IMR-90 (cell line): ENCODE measurements around the gene BCL11B. TPM values are rescaled to one million over a fixed set of nuclear protein-coding genes. Genes with fewer than 3 reads are reported as not detected.

Experiments
- ATAC-seq: fragments of 200-7000 bp; cut with Tn5 transposase; 2 replicates; pipeline ENCODE4 v1.9.1; 2020; ENCODE audit warnings: low read depth, mild to moderate bottlenecking, moderate library complexity
- BruUV-seq: library from RNA; stranded (reverse); fragments of 400-500 nt; replicated peaks from 2 replicates; lab custom pipeline; 2021; lab: Mats Ljungman, UMichigan
- CTCF ChIA-PET: fragments of 300-600 bp; formaldehyde crosslinking; extraction: SDS; loops from one replicate; lab custom pipeline; 2021; ENCODE audit warnings: antibody characterized with exemption; lab: Yijun Ruan, JAX
- POLR2A ChIA-PET: fragments of 300-600 bp; sonication (Branson Sonifier 250); formaldehyde crosslinking; loops from one replicate; lab custom pipeline; 2022; ENCODE audit warnings: antibody characterized with exemption; ENCODE audit not compliant: unreplicated experiment; lab: Charles Lee
- DNase-seq: peaks from one replicate; pipeline ENCODE4 v3.0.0; 2013
- H2AFZ ChIP-seq: replicated peaks from 2 replicates; pipeline ENCODE3; 2013; ENCODE audit warnings: low read length, mild to moderate bottlenecking; ENCODE audit not compliant: poor library complexity
- H2AK5ac ChIP-seq: 2 replicates; pipeline ENCODE4 v1.6.1; 2013; ENCODE audit warnings: low read depth, low read length, inconsistent platforms
- H2AK9ac ChIP-seq: replicated peaks from 2 replicates; pipeline ENCODE3; 2013; ENCODE audit warnings: mild to moderate bottlenecking, low read depth, low read length, moderate library complexity; ENCODE audit not compliant: poor library complexity
- H2BK120ac ChIP-seq: 2 replicates; pipeline ENCODE4 v1.6.1; 2013; ENCODE audit warnings: low read depth, low read length, inconsistent platforms
- H2BK15ac ChIP-seq: 3 replicates; pipeline ENCODE4 v1.6.1; 2013; ENCODE audit warnings: low read depth, low read length, inconsistent platforms
- H2BK20ac ChIP-seq: 2 replicates; pipeline ENCODE4 v1.6.1; 2013; ENCODE audit warnings: low read depth, mild to moderate bottlenecking, inconsistent platforms, low read length, moderate library complexity
- H2BK5ac ChIP-seq: 2 replicates; pipeline ENCODE4 v1.6.1; 2013; ENCODE audit warnings: mild to moderate bottlenecking, low read depth, low read length, inconsistent platforms; ENCODE audit not compliant: poor library complexity, severe bottlenecking
- H3K14ac ChIP-seq: replicated peaks from 2 replicates; pipeline ENCODE4 v1.6.1; 2013; ENCODE audit warnings: low read depth, low read length, inconsistent platforms
- H3K18ac ChIP-seq: 2 replicates; pipeline ENCODE4 v1.6.1; 2013; ENCODE audit warnings: low read depth, low read length, control low read depth
- H3K23ac ChIP-seq: 2 replicates; pipeline ENCODE4 v1.6.1; 2013; ENCODE audit warnings: low read depth, low read length, inconsistent platforms
- H3K27ac ChIP-seq: 2 replicates; pipeline ENCODE4 v1.5.1; 2013; ENCODE audit warnings: mild to moderate bottlenecking, control low read depth, low read length; ENCODE audit not compliant: insufficient read depth
- H3K27me3 ChIP-seq: 2 replicates; pipeline ENCODE4 v1.6.1; 2013; ENCODE audit warnings: low read length; ENCODE audit not compliant: control insufficient read depth, insufficient read depth
- H3K36me3 ChIP-seq: 2 replicates; pipeline ENCODE4 v1.6.1; 2013; ENCODE audit warnings: low read length, mixed read lengths; ENCODE audit not compliant: control insufficient read depth, insufficient read depth
- H3K4ac ChIP-seq: 2 replicates; pipeline ENCODE4 v1.6.1; 2013; ENCODE audit warnings: low read depth, low read length, inconsistent platforms
- H3K4me1 ChIP-seq: 2 replicates; pipeline ENCODE4 v1.6.1; 2013; ENCODE audit warnings: low read length, mixed read lengths; ENCODE audit not compliant: control insufficient read depth, insufficient read depth
- H3K4me2 ChIP-seq: 2 replicates; pipeline ENCODE4 v1.6.1; 2013; ENCODE audit warnings: low read depth, mild to moderate bottlenecking, control low read depth, low read length, moderate library complexity
- H3K4me3 ChIP-seq: 2 replicates; pipeline ENCODE4 v1.5.1; 2013; ENCODE audit warnings: low read depth, mild to moderate bottlenecking, control low read depth, low read length, moderate library complexity; ENCODE audit not compliant: insufficient read depth
- H3K56ac ChIP-seq: 2 replicates; pipeline ENCODE4 v1.6.1; 2013; ENCODE audit warnings: low read length, inconsistent platforms; ENCODE audit not compliant: insufficient read depth; ENCODE audit errors: extremely low read depth
- H3K79me1 ChIP-seq, 2 experiments: 2 replicates each; pipeline ENCODE4 v1.6.1; 2013; ENCODE audit warnings: low read length in 2 of 2, inconsistent platforms in 1 of 2, low read depth in 1 of 2
- H3K9ac ChIP-seq: 2 replicates; pipeline ENCODE4 v1.6.1; 2013; ENCODE audit warnings: low read depth, low read length, control low read depth
- H3K9me1 ChIP-seq: 2 replicates; pipeline ENCODE4 v1.6.1; 2013; ENCODE audit warnings: low read length, inconsistent platforms; ENCODE audit not compliant: insufficient read depth
- H3K9me3 ChIP-seq: 2 replicates; pipeline ENCODE4 v1.6.1; 2013; ENCODE audit warnings: low read length; ENCODE audit not compliant: control insufficient read depth, insufficient read depth
- H4K20me1 ChIP-seq: 2 replicates; pipeline ENCODE4 v1.6.1; 2013; ENCODE audit warnings: low read length, inconsistent platforms; ENCODE audit not compliant: insufficient read depth
- H4K5ac ChIP-seq: 2 replicates; pipeline ENCODE4 v1.6.1; 2013; ENCODE audit warnings: mild to moderate bottlenecking, low read depth, low read length, control low read depth
- H4K8ac ChIP-seq, 2 experiments: 2 replicates each; pipeline ENCODE4 v1.6.1; 2013; ENCODE audit warnings: low read depth in 2 of 2, low read length in 2 of 2, control low read depth in 1 of 2, inconsistent platforms in 1 of 2
- H4K91ac ChIP-seq: 2 replicates; pipeline ENCODE4 v1.6.1; 2013; ENCODE audit warnings: low read depth, low read length, inconsistent platforms; ENCODE audit not compliant: insufficient read depth
- BHLHE40 ChIP-seq: fragments of 150-350 bp; IDR thresholded peaks from 2 replicates; pipeline ENCODE4 v1.6.1; 2016; ENCODE audit warnings: mild to moderate bottlenecking, low read depth, low read length
- CEBPB ChIP-seq: IDR thresholded peaks from 2 replicates; pipeline ENCODE4 v1.6.1; 2012; ENCODE audit warnings: low read depth, low read length, improper control_type of control experiment
- CHD1 ChIP-seq: IDR thresholded peaks from 2 replicates; pipeline ENCODE4 v1.6.1; 2012; ENCODE audit warnings: low read depth, low read length, improper control_type of control experiment
- FOS ChIP-seq: fragments of 150-350 bp; IDR thresholded peaks from 2 replicates; pipeline ENCODE4 v1.6.1; 2016; ENCODE audit warnings: low read depth, low read length
- MAFK ChIP-seq: IDR thresholded peaks from 2 replicates; pipeline ENCODE4 v1.6.1; 2012; ENCODE audit warnings: low read depth, low read length, improper control_type of control experiment
- MAZ ChIP-seq: IDR thresholded peaks from 2 replicates; pipeline ENCODE4 v1.6.1; 2012; ENCODE audit warnings: low read depth, mild to moderate bottlenecking, low read length, improper control_type of control experiment, moderate library complexity, borderline replicate concordance
- MXI1 ChIP-seq: IDR thresholded peaks from 2 replicates; pipeline ENCODE4 v1.6.1; 2012; ENCODE audit warnings: low read depth, mild to moderate bottlenecking, low read length, moderate library complexity, borderline replicate concordance
- NFE2L2 ChIP-seq: fragments of 150-350 bp; IDR thresholded peaks from 2 replicates; pipeline ENCODE4 v1.6.1; 2016; ENCODE audit warnings: low read depth, mild to moderate bottlenecking, low read length
- POLR2A ChIP-seq: IDR thresholded peaks from 2 replicates; pipeline ENCODE4 v1.6.1; 2012; ENCODE audit warnings: mild to moderate bottlenecking, low read depth, low read length
- RAD21 ChIP-seq: IDR thresholded peaks from 2 replicates; pipeline ENCODE4 v1.6.1; 2012; ENCODE audit warnings: low read length, improper control_type of control experiment
- RCOR1 ChIP-seq: IDR thresholded peaks from 2 replicates; pipeline ENCODE4 v1.6.1; 2012; ENCODE audit warnings: mild to moderate bottlenecking, low read length, improper control_type of control experiment; ENCODE audit not compliant: insufficient replicate concordance
- RFX5 ChIP-seq: IDR thresholded peaks from 2 replicates; pipeline ENCODE4 v1.8.0; 2012; ENCODE audit warnings: low read depth, mild to moderate bottlenecking, low read length, moderate library complexity
- SMC3 ChIP-seq: fragments of 150-350 bp; IDR thresholded peaks from 2 replicates; pipeline ENCODE4 v1.6.1; 2016; ENCODE audit warnings: low read depth, mild to moderate bottlenecking, antibody characterized with exemption, low read length, moderate library complexity
- WGBS, 2 experiments: methylation state at CpG; one replicate each; pipeline versions ENCODE4 v1.1.5 to v1.1.7; 2013; ENCODE audit warnings: missing lambda C conversion rate in 2 of 2; ENCODE audit not compliant: insufficient read length in 1 of 2; ENCODE audit errors: extremely low coverage in 2 of 2; 5-methylcytosine and 5-hydroxymethylcytosine counted together
- dilution Hi-C: fragments of 300-500 bp; cut with HindIII; formaldehyde crosslinking; loops from one replicate; pipeline ENCODE4 v1.14.3; 2018; ENCODE audit warnings: low sequenced_read_pairs; ENCODE audit not compliant: unreplicated experiment
- in situ Hi-C: fragments of 300-500 bp; cut with MboI; formaldehyde crosslinking; loops from 3 replicates; pipeline ENCODE4 v1.14.3; 2019; ENCODE audit warnings: low sequenced_read_pairs, inconsistent platforms, mixed read lengths
- intact Hi-C: fragments of 100-400 bp; cut with micrococcal nuclease; formaldehyde crosslinking; loops from 2 replicates; pipeline ENCODE4 v1.10.0; 2022
- polyA plus RNA-seq, 3 experiments: library from polyadenylated mRNA; depleted of rRNA; stranded (reverse); fragments of >200 nt; gene quantifications; 2 replicates each; pipeline ENCODE4 v1.2.3, GENCODE V29; 2012; ENCODE audit warnings: low replicate concordance in 1 of 3
- total RNA-seq: library from RNA; depleted of rRNA; stranded (reverse); fragments of >200 nt; gene quantifications from 2 replicates; pipeline ENCODE4 v1.2.3, GENCODE V29; 2012
- TF ChIP-seq, protein P1 (sequence below): fragments of 150-350 bp; IDR thresholded peaks from 2 replicates; pipeline ENCODE4 v1.6.1; 2017; ENCODE audit warnings: mild to moderate bottlenecking, antibody characterized with exemption, low read length, low read depth
- TF ChIP-seq, protein P2 (sequence below): fragments of 150-350 bp; IDR thresholded peaks from 2 replicates; pipeline ENCODE4 v1.6.1; 2016; ENCODE audit warnings: low read depth, mild to moderate bottlenecking, low read length, moderate library complexity, borderline replicate concordance
- TF ChIP-seq, protein P3 (sequence below): conservative IDR thresholded peaks from 2 replicates; pipeline ENCODE4 v1.5.1; 2012; ENCODE audit warnings: mild to moderate bottlenecking, low read depth, low read length, improper control_type of control experiment

BCL11B gene
- total and polyA plus RNA-seq, 2 of the 4 experiments (the other 2 are of a cell fraction), result under 0.01 TPM; not detected in 1

DNA sequence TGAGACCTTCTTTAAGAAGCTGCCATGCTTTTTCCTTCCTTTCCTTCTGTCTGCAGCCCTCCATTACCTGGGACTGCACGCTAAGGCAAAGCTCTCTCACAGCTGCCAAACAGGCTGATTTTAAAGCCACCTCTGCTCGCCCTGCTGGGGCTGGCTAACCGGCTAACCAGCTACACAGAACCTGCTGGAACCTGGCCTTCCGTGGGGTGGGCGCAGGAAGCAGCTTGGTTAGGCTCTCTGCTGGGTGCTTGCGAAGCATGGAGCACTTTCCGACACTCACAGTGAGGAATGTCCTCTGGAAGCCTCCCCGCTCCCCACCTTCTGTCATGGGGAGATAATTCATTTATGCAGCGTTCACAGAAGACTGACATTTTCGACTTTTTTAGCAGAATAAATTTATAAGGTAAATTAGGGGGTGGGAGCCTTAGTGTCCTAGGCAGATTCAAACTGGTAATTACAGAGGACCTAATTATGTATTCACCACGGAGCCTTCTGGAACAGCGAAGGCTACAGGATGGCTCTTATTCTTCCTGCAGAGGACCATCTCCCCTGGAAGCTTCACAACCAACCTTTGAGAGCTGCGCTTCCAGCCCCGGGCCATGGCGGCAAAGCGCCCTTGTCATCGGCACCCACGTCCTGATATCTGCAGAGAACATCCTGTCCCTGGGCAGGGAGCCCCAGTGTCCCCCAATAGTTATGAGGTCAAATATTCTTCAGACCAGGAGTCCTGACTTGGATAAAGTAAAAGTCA, 12.4 kb upstream of the BCL11B start:
- dilution Hi-C loops (no loop called here), intact Hi-C loops (no loop called here), in situ Hi-C loops (no loop called here)
- Histone ChIP-seq H3K36me3 (no peaks in the 10 kb centered on the region), H3K27ac (no peak overlapping the region), H2BK5ac (no peak overlapping the region), H3K9me3 (no peaks in the 10 kb centered on the region), H3K4ac (no peak overlapping the region), H2BK15ac (no peak overlapping the region), H2BK20ac (no peak overlapping the region), H3K23ac (no peak overlapping the region), H2AFZ (no peak overlapping the region), H3K4me1 (no peaks in the 10 kb centered on the region), H2BK120ac (no peak overlapping the region), H3K56ac (no peak overlapping the region), H3K9me1 (no peaks in the 10 kb centered on the region), H3K4me2 (no peak overlapping the region), H3K9ac (no peak overlapping the region), H4K8ac (no peak overlapping the region), H3K4me3 (no peak overlapping the region), H3K14ac (no peak overlapping the region), H3K27me3 (no peaks in the 10 kb centered on the region; the same call in 1 of the 2 replicates), H2AK9ac (no peak overlapping the region), H4K5ac (no peak overlapping the region), H3K79me1 (no peaks in the 10 kb centered on the region), H2AK5ac (no peak overlapping the region), H3K18ac (no peak overlapping the region), H4K91ac (no peak overlapping the region), H4K20me1 (no peaks in the 10 kb centered on the region)
- CTCF ChIA-PET, result no interaction called here
- TF ChIP-seq BHLHE40 (no peak), CEBPB (no peak), FOS (no peak), MAZ (no peak), RFX5 (no peak), SMC3 (no peak), MAFK (no peak), POLR2A (no peak), MXI1 (no peak), RCOR1 (no peak), RAD21 (no peak), CHD1 (no peak), NFE2L2 (no peak)
- TF ChIP-seq, protein P1, sequence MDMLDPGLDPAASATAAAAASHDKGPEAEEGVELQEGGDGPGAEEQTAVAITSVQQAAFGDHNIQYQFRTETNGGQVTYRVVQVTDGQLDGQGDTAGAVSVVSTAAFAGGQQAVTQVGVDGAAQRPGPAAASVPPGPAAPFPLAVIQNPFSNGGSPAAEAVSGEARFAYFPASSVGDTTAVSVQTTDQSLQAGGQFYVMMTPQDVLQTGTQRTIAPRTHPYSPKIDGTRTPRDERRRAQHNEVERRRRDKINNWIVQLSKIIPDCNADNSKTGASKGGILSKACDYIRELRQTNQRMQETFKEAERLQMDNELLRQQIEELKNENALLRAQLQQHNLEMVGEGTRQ, result no peak
- TF ChIP-seq, protein P2, sequence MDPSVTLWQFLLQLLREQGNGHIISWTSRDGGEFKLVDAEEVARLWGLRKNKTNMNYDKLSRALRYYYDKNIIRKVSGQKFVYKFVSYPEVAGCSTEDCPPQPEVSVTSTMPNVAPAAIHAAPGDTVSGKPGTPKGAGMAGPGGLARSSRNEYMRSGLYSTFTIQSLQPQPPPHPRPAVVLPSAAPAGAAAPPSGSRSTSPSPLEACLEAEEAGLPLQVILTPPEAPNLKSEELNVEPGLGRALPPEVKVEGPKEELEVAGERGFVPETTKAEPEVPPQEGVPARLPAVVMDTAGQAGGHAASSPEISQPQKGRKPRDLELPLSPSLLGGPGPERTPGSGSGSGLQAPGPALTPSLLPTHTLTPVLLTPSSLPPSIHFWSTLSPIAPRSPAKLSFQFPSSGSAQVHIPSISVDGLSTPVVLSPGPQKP, result no peak
- TF ChIP-seq, protein P3, sequence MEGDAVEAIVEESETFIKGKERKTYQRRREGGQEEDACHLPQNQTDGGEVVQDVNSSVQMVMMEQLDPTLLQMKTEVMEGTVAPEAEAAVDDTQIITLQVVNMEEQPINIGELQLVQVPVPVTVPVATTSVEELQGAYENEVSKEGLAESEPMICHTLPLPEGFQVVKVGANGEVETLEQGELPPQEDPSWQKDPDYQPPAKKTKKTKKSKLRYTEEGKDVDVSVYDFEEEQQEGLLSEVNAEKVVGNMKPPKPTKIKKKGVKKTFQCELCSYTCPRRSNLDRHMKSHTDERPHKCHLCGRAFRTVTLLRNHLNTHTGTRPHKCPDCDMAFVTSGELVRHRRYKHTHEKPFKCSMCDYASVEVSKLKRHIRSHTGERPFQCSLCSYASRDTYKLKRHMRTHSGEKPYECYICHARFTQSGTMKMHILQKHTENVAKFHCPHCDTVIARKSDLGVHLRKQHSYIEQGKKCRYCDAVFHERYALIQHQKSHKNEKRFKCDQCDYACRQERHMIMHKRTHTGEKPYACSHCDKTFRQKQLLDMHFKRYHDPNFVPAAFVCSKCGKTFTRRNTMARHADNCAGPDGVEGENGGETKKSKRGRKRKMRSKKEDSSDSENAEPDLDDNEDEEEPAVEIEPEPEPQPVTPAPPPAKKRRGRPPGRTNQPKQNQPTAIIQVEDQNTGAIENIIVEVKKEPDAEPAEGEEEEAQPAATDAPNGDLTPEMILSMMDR, result no peak
- no TSS peak for BruUV-seq
- ATAC-seq (no peak), DNase-seq (no peak)
- POLR2A ChIA-PET, result no interaction called here
- WGBS, 2 experiments, result 52% methylated on average over 9 of the region's 18 CpGs; no CpG with 5 or more reads in 1 of the 2 experiments
